A549 (cell line): ENCODE measurements around the gene WDCP.

Experiments
- CEBPB ChIP-seq, 2 experiments: fragments of >200 bp in 1 of 2; sonication (Bioruptor Twin) in 1 of 2; formaldehyde crosslinking in 1 of 2; IDR thresholded peaks; 2 replicates each; pipeline ENCODE4 v1.6.1; 2012 to 2016
- POLR2A ChIP-seq: IDR thresholded peaks from 2 replicates; pipeline ENCODE4 v1.6.1; 2012; ENCODE audit warnings: mild to moderate bottlenecking, low read length
- RAD21 ChIP-seq, 2 experiments: fragments of >200 bp in 1 of 2; sonication (Bioruptor Twin) in 1 of 2; formaldehyde crosslinking in 1 of 2; IDR thresholded peaks in 1 of 2; conservative IDR thresholded peaks in 1 of 2; 2 replicates in 1 of 2; 3 replicates in 1 of 2; pipeline ENCODE4 v1.6.1; 2012 to 2018; ENCODE audit warnings: inconsistent platforms in 1 of 2
- SMC3 ChIP-seq: fragments of >200 bp; sonication (Bioruptor Twin); formaldehyde crosslinking; IDR thresholded peaks from 3 replicates; pipeline ENCODE4 v1.6.1; 2018; ENCODE audit warnings: inconsistent platforms
- TF ChIP-seq, protein P1 (sequence below): fragments of >200 bp; sonication (Bioruptor Twin); formaldehyde crosslinking; IDR thresholded peaks from 3 replicates; pipeline ENCODE4 v1.5.1; 2016

- TF ChIP-seq, protein P1, sequence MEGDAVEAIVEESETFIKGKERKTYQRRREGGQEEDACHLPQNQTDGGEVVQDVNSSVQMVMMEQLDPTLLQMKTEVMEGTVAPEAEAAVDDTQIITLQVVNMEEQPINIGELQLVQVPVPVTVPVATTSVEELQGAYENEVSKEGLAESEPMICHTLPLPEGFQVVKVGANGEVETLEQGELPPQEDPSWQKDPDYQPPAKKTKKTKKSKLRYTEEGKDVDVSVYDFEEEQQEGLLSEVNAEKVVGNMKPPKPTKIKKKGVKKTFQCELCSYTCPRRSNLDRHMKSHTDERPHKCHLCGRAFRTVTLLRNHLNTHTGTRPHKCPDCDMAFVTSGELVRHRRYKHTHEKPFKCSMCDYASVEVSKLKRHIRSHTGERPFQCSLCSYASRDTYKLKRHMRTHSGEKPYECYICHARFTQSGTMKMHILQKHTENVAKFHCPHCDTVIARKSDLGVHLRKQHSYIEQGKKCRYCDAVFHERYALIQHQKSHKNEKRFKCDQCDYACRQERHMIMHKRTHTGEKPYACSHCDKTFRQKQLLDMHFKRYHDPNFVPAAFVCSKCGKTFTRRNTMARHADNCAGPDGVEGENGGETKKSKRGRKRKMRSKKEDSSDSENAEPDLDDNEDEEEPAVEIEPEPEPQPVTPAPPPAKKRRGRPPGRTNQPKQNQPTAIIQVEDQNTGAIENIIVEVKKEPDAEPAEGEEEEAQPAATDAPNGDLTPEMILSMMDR: no peak
- peak in 1 of 2 experiments; percentile 29; a peak in 1 of 4 replicates for TF ChIP-seq CEBPB (IDR thresholded peaks at IDR 0.05)
- no peak for TF ChIP-seq SMC3
- TF ChIP-seq POLR2A: peak; percentile 77
- TF ChIP-seq RAD21 (conservative IDR thresholded peaks at IDR 0.05 in 1 of 2, IDR thresholded peaks at IDR 0.05 in 1 of 2): peak in 1 of 2 experiments; percentile 41; a peak in 2 of 5 replicates
Observed at GRCh38 chr2:24083567-24084385, 36.6 kb upstream of the WDCP start.
